ENCODE measurements around the gene ELL.

- TF ChIP-seq E2F4 (CRISPR knock-in tag; IDR thresholded peaks at IDR 0.05; ENCODE audit: borderline replicate concordance, low read depth) = no peak
- no peak for TF ChIP-seq CTCF (IDR thresholded peaks at IDR 0.05)
- no peak for TF ChIP-seq ZBTB21 (CRISPR knock-in tag; IDR thresholded peaks at IDR 0.05; ENCODE audit: borderline replicate concordance)
- TF ChIP-seq ZSCAN18 (CRISPR knock-in tag; IDR thresholded peaks at IDR 0.05) = no peak
- TF ChIP-seq ATF3 (CRISPR knock-in tag; conservative IDR thresholded peaks at IDR 0.05) = no peak
These were observed 46.8 kb downstream of the ELL start for GRCh38 chr19:18475004-18475453.
